Neural progenitor cell (in vitro differentiated cells): ENCODE measurements around the gene MAST3. TPM values are rescaled to one million over a fixed set of nuclear protein-coding genes. Genes with fewer than 3 reads are reported as not detected.

Source experiments
- DNase-seq: peaks from one replicate; pipeline ENCODE4 v3.0.0-alpha.2; 2016; ENCODE audit warnings: low spot score
- H2AFZ ChIP-seq: fragments of 200-600 bp; sonication (generic); replicated peaks from 2 replicates; pipeline ENCODE4 v1.6.1; 2016; ENCODE audit warnings: antibody characterized with exemption
- H3F3A ChIP-seq: fragments of 200-600 bp; sonication (generic); 2 replicates; pipeline ENCODE4 v1.6.1; 2016; ENCODE audit warnings: antibody characterized with exemption, low read depth
- H3K27ac ChIP-seq: fragments of 200-600 bp; sonication (generic); 2 replicates; pipeline ENCODE4 v1.5.1; 2016; ENCODE audit warnings: mild to moderate bottlenecking
- H3K27me3 ChIP-seq: fragments of 200-600 bp; sonication (generic); 2 replicates; pipeline ENCODE4 v1.6.1; 2016; ENCODE audit warnings: mild to moderate bottlenecking, moderate library complexity
- H3K36me3 ChIP-seq: fragments of 200-600 bp; sonication (generic); 2 replicates; pipeline ENCODE4 v1.5.1; 2016
- H3K4me1 ChIP-seq: fragments of 200-600 bp; sonication (generic); 2 replicates; pipeline ENCODE4 v1.6.1; 2016; ENCODE audit warnings: mixed run types
- H3K4me2 ChIP-seq: fragments of 200-600 bp; sonication (generic); 2 replicates; pipeline ENCODE4 v1.6.1; 2016
- H3K4me3 ChIP-seq: fragments of 200-600 bp; sonication (generic); 2 replicates; pipeline ENCODE4 v1.5.1; 2016
- H3K79me2 ChIP-seq: fragments of 200-600 bp; sonication (generic); 2 replicates; pipeline ENCODE4 v1.6.1; 2016; ENCODE audit warnings: low read depth
- H3K9ac ChIP-seq: fragments of 200-600 bp; sonication (generic); 2 replicates; pipeline ENCODE4 v1.6.1; 2016
- H3K9me3 ChIP-seq: fragments of 200-600 bp; sonication (generic); 2 replicates; pipeline ENCODE4 v1.5.1; 2016; ENCODE audit warnings: low read depth
- H4K20me1 ChIP-seq: fragments of 200-600 bp; sonication (generic); 2 replicates; pipeline ENCODE4 v1.6.1; 2016; ENCODE audit warnings: low read depth
- H3K27ac Mint-ChIP-seq: 3 replicates; pipeline ENCODE4 v1.8.0; 2021; ENCODE audit warnings: mixed read lengths
- H3K27me3 Mint-ChIP-seq: 2 replicates; pipeline ENCODE4 v1.8.0; 2022; ENCODE audit warnings: low read depth, mild to moderate bottlenecking, inconsistent platforms, moderate library complexity, mixed read lengths; ENCODE audit not compliant: insufficient read depth
- H3K36me3 Mint-ChIP-seq: 3 replicates; pipeline ENCODE4 v1.8.0; 2021; ENCODE audit warnings: mixed read lengths
- H3K4me1 Mint-ChIP-seq: 3 replicates; pipeline ENCODE4 v1.8.0; 2021; ENCODE audit warnings: mixed read lengths
- H3K4me3 Mint-ChIP-seq: 3 replicates; pipeline ENCODE4 v1.8.0; 2021; ENCODE audit warnings: mild to moderate bottlenecking, moderate library complexity, mixed read lengths
- H3K9me3 Mint-ChIP-seq: 3 replicates; pipeline ENCODE4 v1.8.0; 2020; ENCODE audit warnings: mixed read lengths
- CTCF ChIP-seq: fragments of 200-600 bp; sonication (generic); IDR thresholded peaks from 2 replicates; pipeline ENCODE4 v1.5.1; 2017; ENCODE audit warnings: antibody characterized with exemption, mild to moderate bottlenecking
- EZH2 ChIP-seq: fragments of 200-600 bp; sonication (generic); IDR thresholded peaks from 2 replicates; pipeline ENCODE4 v1.6.1; 2017; ENCODE audit warnings: antibody characterized with exemption, mild to moderate bottlenecking, moderate library complexity
- EZH2phosphoT487 ChIP-seq: fragments of 200-600 bp; sonication (generic); IDR thresholded peaks from 2 replicates; pipeline ENCODE4 v1.6.1; 2017; ENCODE audit warnings: antibody characterized with exemption
- total RNA-seq: library from RNA; depleted of rRNA; stranded (reverse); fragments of >200 nt; gene quantifications from 2 replicates; pipeline ENCODE4 v1.2.3, GENCODE V29; 2015; ENCODE audit warnings: low replicate concordance

MAST3 gene
- total RNA-seq, 1 donor from 2014 or later: 2.1 TPM

GRCh38 chr19:18150776-18151624 is 53.4 kb downstream of the MAST3 start:
- Histone ChIP-seq H3K27me3 (no peaks in the 10 kb centered on the region), H3K4me1 (peaks cover 5% of the 10 kb centered on the region), H3K9ac (no peak overlapping the region), H3K9me3 (no peaks in the 10 kb centered on the region), H3K4me2 (no peak overlapping the region), H2AFZ (no peak overlapping the region), H3F3A (peaks cover 29% of the 10 kb centered on the region), H3K79me2 (peaks cover 23% of the 10 kb centered on the region), H3K27ac (no peak overlapping the region), H3K36me3 (no peaks in the 10 kb centered on the region), H4K20me1 (peaks cover 20% of the 10 kb centered on the region), H3K4me3 (no peak overlapping the region)
- peaks cover 7% of the 10 kb centered on the region for H3K36me3 Mint-ChIP-seq
- H3K4me1 Mint-ChIP-seq: peaks cover 18% of the 10 kb centered on the region
- H3K4me3 Mint-ChIP-seq: peak overlapping the region; percentile 85
- no peaks in the 10 kb centered on the region for H3K9me3 Mint-ChIP-seq
- no peak overlapping the region for H3K27ac Mint-ChIP-seq
- no peak for DNase-seq
- TF ChIP-seq CTCF (no peak), EZH2phosphoT487 (no peak), EZH2 (no peak)
- H3K27me3 Mint-ChIP-seq: peaks cover 7% of the 10 kb centered on the region

- Histone ChIP-seq H3F3A (peaks cover 35% of the 10 kb centered on the region), H3K9ac (peak overlapping the region; percentile 54), H3K79me2 (peaks cover 23% of the 10 kb centered on the region), H3K36me3 (no peaks in the 10 kb centered on the region), H3K27me3 (no peaks in the 10 kb centered on the region), H4K20me1 (peaks cover 26% of the 10 kb centered on the region), H3K9me3 (no peaks in the 10 kb centered on the region), H3K4me3 (peak overlapping the region; percentile 91), H3K27ac (peak overlapping the region; percentile 80), H3K4me2 (peak overlapping the region; percentile 71), H2AFZ (peak overlapping the region; percentile 88), H3K4me1 (peaks cover 9% of the 10 kb centered on the region)
- H3K9me3 Mint-ChIP-seq: no peaks in the 10 kb centered on the region
- peaks cover 7% of the 10 kb centered on the region for H3K27me3 Mint-ChIP-seq
- peak overlapping the region; percentile 85 for H3K4me3 Mint-ChIP-seq
- H3K27ac Mint-ChIP-seq: peak overlapping the region; percentile 97
- TF ChIP-seq EZH2 (no peak), CTCF (peak; percentile 72)
- peak; percentile 99 for DNase-seq
- peaks cover 5% of the 10 kb centered on the region for H3K36me3 Mint-ChIP-seq
- peaks cover 26% of the 10 kb centered on the region for H3K4me1 Mint-ChIP-seq
These were observed 54.9 kb downstream of the MAST3 start for GRCh38 chr19:18152442-18152816.

- peaks cover 23% of the 10 kb centered on the region for H3K79me2 ChIP-seq
- H3K27me3 ChIP-seq: no peaks in the 10 kb centered on the region
- Mint-ChIP-seq H3K27me3 (peaks cover 7% of the 10 kb centered on the region), H3K4me3 (peak within 1 kb of the TSS; percentile 92), H3K27ac (peak within 1 kb of the TSS; percentile 97), H3K36me3 (peaks cover 3% of the 10 kb centered on the region), H3K9me3 (no peaks in the 10 kb centered on the region), H3K4me1 (peaks cover 31% of the 10 kb centered on the region)
- H3K36me3 ChIP-seq: no peaks in the 10 kb centered on the region
- TF ChIP-seq EZH2phosphoT487 (no peak), EZH2 (no peak), CTCF (no peak)
- no peaks in the 10 kb centered on the region for H3K9me3 ChIP-seq
- H4K20me1 ChIP-seq: peaks cover 26% of the 10 kb centered on the region
- H3K4me3 ChIP-seq: peak within 1 kb of the TSS; percentile 91
- peak within 1 kb of the TSS; percentile 80 for H3K27ac ChIP-seq
- DNase-seq: peak; percentile 100
- peaks cover 41% of the 10 kb centered on the region for H3F3A ChIP-seq
- H3K4me2 ChIP-seq: peak within 1 kb of the TSS; percentile 91
- peaks cover 15% of the 10 kb centered on the region for H3K4me1 ChIP-seq
- peak within 1 kb of the TSS; percentile 93 for H3K9ac ChIP-seq
- peak within 1 kb of the TSS; percentile 88 for H2AFZ ChIP-seq
These were observed 55.4 kb downstream of the MAST3 start, which contains the start of gene PIK3R2 for GRCh38 chr19:18152817-18153555. Gene PIK3R2 (plus strand): TSS chr19:18153163. CDS start chr19:18155880, 2,717 bp downstream.
